H1 (cell line): ENCODE results near the gene C19orf73. TPM values are rescaled to one million over a fixed set of nuclear protein-coding genes. Genes with fewer than 3 reads are reported as not detected.

Experiments
- BCL11A ChIP-seq, 2 experiments: IDR thresholded peaks; one replicate each; pipeline ENCODE4 v1.6.1; 2011; ENCODE audit warnings: low read depth in 2 of 2, low read length in 2 of 2, mild to moderate bottlenecking in 2 of 2
- MAX ChIP-seq: IDR thresholded peaks from 2 replicates; pipeline ENCODE4 v1.6.1; 2012; ENCODE audit warnings: inconsistent platforms
- NRF1 ChIP-seq: IDR thresholded peaks from 2 replicates; pipeline ENCODE4 v1.6.1; 2011; ENCODE audit warnings: mild to moderate bottlenecking, low read depth, low read length, improper control_type of control experiment
- POU5F1 ChIP-seq: IDR thresholded peaks from 2 replicates; pipeline ENCODE4 v1.6.1; 2011; ENCODE audit warnings: low read depth, mild to moderate bottlenecking, low read length, moderate library complexity
- TEAD4 ChIP-seq: IDR thresholded peaks from 2 replicates; pipeline ENCODE4 v1.6.1; 2012; ENCODE audit warnings: low read depth, low read length, inconsistent platforms, mixed read lengths
- polyA plus RNA-seq, 7 experiments: library from polyadenylated mRNA; depleted of rRNA in 3 of 7; stranded (reverse) in 5 of 7; unstranded in 2 of 7; fragments of >200 nt in 5 of 7; fragments of 200-250 nt in 2 of 7; gene quantifications; 1 replicate in 5 of 7; 2 replicates in 1 of 7; 4 replicates in 1 of 7; pipeline versions ENCODE4 v1.2.1 to v1.2.3, GENCODE V29; 2011 to 2013; ENCODE audit warnings: missing spikeins in 2 of 7, mixed read lengths in 2 of 7
- total RNA-seq: library from RNA; stranded (reverse); fragmentation: NEBNext Ultra II Directional; extraction: Animal tissue kit (Norgen Biotek cat#: 25700); gene quantifications from 2 replicates; pipeline ENCODE4 v1.2.1, GENCODE V29; 2021
- TF ChIP-seq, protein P1 (sequence below), 3 experiments: IDR thresholded peaks; 1 replicate in 2 of 3; 2 replicates in 1 of 3; pipeline versions ENCODE4 v1.5.1 to v1.6.1; 2011; ENCODE audit warnings: low read length in 3 of 3, mild to moderate bottlenecking in 3 of 3, inconsistent platforms in 2 of 3, low read depth in 1 of 3, moderate library complexity in 1 of 3; ENCODE audit not compliant: insufficient read depth in 1 of 3; ENCODE audit errors: control extremely low read depth in 1 of 3
- TF ChIP-seq, protein P2 (sequence below): IDR thresholded peaks from 2 replicates; pipeline ENCODE4 v1.6.1; 2011; ENCODE audit warnings: low read length, improper control_type of control experiment

The C19orf73 gene
- total and polyA plus RNA-seq, 2 of the 8 experiments (the other 6 are each of a cell fraction or from before 2014, with no cell fraction given), result 2.5 to 4.6 TPM

GRCh38 chr19:49113762-49114629 lies 4.9 kb downstream of the C19orf73 start, which contains the start of gene LIN7B (continued):
- TF ChIP-seq, protein P1, sequence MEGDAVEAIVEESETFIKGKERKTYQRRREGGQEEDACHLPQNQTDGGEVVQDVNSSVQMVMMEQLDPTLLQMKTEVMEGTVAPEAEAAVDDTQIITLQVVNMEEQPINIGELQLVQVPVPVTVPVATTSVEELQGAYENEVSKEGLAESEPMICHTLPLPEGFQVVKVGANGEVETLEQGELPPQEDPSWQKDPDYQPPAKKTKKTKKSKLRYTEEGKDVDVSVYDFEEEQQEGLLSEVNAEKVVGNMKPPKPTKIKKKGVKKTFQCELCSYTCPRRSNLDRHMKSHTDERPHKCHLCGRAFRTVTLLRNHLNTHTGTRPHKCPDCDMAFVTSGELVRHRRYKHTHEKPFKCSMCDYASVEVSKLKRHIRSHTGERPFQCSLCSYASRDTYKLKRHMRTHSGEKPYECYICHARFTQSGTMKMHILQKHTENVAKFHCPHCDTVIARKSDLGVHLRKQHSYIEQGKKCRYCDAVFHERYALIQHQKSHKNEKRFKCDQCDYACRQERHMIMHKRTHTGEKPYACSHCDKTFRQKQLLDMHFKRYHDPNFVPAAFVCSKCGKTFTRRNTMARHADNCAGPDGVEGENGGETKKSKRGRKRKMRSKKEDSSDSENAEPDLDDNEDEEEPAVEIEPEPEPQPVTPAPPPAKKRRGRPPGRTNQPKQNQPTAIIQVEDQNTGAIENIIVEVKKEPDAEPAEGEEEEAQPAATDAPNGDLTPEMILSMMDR (IDR thresholded peaks at IDR 0.05; ENCODE audit: control extremely low read depth in 1 of 3, insufficient read depth in 1 of 3, low read depth in 1 of 3, low read length in 3 of 3), result peak in 2 of 3 experiments; percentile 12 to 19; a peak in 2 of 4 replicates
- TF ChIP-seq MAX (peak; percentile 17; the same call in 1 of the 2 replicates), TEAD4 (no peak), NRF1 (no peak), BCL11A (IDR thresholded peaks at IDR 0.05; ENCODE audit: low read depth in 2 of 2, low read length in 2 of 2) (no peak), POU5F1 (no peak)
- TF ChIP-seq, protein P2, sequence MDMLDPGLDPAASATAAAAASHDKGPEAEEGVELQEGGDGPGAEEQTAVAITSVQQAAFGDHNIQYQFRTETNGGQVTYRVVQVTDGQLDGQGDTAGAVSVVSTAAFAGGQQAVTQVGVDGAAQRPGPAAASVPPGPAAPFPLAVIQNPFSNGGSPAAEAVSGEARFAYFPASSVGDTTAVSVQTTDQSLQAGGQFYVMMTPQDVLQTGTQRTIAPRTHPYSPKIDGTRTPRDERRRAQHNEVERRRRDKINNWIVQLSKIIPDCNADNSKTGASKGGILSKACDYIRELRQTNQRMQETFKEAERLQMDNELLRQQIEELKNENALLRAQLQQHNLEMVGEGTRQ, result peak; percentile 90
